Measurements from ENCODE around the gene PLXNA4. TPM values are rescaled to one million over a fixed set of nuclear protein-coding genes. Genes with fewer than 3 reads are reported as not detected.

PLXNA4 gene
- polyA plus RNA-seq = 1.9 and 4.0 TPM in 2 replicates

GRCh38 chr7:132575982-132576720, at the start of gene PLXNA4:
Gene PLXNA4, minus strand, starts transcription at chr7:132576470. Its CDS starts 67,777 bp downstream, at chr7:132508693.

